ENCODE results near the gene L3MBTL4.
"Not testable (repeated sequence)": the region's sequence is repeated elsewhere in the genome, so short reads cannot be mapped to it uniquely, and the experiment has no call there.

The L3MBTL4 gene

DNA sequence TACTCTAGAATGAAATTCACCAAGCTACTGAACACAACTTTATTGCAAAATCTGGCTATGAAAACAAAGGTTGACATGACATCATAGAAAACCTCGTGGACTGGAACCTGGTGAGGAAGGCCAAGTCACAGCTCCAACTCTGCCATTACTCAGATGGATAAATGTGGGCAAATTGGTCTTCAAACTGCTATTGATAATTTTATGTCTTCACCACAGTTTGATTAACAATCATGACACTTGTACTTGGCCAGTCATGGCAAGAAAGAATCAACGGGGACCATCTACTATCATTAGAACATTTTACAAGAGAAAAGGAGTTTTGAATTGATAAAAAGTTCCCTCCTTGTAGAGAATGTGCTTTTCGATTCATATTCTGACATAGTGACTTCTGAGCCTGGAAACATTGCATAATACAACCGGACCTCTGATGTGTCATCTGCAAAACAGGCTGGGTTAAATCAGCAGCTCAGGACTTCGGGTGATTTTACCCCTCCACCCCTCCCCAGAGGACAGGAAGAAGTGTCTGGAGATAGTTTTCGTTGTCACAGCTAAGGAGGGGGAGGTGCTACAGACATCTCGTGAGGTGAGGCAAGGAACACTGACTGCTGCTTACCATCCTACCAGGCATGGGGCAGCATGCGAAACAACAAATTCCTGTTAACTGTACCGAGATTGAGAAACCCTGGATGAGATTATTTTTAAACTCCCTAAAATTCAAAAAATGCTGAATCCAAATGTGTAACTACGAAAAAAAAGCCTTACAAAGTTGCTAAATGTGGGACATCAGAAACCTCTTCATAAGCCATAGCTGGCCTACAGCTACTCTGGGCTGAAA, 8.4 kb downstream of the L3MBTL4 start:
- DNase-seq (ENCODE audit: low spot score): no peak

DNA sequence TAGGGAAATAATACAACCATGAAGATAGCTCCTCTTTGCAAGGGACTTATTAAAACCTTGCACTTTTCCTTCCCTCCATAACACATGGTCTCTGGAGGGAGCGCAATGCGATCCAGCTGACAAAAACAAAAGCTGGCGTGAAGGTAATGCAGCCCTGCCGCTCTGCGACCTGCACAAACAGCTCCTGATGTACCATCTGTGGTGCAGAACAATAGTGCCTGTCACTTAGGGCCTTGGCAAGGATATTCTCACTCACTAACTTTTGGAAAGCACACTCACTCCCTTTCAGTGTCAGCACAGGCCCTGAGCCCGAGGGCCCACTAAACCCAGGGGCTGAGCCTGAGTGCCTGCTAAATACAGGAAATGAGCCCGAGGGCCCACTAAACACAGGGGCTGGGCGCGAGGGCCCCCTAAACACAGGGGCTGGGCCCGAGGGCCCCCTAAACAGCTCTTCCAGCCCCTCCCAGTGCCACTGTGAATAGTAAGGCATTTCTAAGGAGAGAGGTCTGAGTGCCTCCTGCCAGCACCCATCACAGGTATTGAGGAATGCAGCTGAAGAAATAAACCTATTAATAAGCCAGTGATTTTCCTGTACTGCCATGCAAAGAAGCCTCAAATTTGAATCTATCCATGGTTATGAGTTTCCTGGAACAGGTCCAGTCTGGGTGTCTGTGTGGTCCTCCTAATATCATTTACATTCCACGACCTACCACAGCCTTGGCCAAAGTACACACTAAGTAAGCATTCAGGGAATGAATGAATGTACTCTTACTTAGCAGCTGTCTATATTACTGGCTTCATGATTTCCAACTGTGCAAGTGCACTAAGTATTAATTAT, 9.3 kb downstream of the L3MBTL4 start:
- DNase-seq (ENCODE audit: low spot score): no peak

DNA sequence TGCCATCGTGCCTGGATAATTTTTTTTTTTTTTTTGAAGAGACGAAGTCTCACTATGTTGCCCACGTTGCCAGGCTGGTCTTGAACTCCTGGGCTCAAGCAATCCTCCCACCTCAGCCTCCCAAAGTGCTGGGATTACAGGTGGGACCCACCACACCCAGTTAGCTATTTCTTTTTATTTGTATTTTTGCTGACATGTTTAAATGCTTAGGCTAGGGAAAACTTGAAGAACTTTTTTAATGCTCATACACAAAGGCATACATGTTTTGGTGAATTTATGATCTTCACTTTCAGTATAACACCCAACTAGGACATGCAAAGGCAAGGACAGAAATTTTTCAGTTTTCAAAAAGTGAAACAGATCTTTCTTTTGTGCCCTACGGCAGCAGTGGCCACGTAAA, 9.9 kb downstream of the L3MBTL4 start:
- DNase-seq (ENCODE audit: low spot score): no peak

DNA sequence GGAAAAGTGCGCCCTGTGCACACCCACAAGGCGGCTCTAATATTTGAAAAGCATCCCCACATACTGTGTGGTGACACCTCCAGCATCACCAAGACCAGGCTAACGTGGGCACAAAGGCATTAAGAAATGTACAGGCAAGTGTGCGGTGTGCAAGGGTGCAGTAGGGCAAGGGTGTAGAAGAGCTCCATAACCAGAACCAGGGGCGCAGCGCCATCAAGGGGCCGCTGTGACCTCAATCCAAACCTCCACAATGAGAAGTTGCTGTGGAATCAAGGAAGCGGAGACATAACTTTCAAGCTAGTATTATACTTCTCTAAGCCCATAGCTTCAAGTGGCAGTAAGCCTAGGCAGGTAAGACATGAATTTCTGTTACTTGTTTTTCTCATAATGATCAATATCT, 13.0 kb downstream of the L3MBTL4 start:
- DNase-seq (ENCODE audit: low spot score): no peak

DNA sequence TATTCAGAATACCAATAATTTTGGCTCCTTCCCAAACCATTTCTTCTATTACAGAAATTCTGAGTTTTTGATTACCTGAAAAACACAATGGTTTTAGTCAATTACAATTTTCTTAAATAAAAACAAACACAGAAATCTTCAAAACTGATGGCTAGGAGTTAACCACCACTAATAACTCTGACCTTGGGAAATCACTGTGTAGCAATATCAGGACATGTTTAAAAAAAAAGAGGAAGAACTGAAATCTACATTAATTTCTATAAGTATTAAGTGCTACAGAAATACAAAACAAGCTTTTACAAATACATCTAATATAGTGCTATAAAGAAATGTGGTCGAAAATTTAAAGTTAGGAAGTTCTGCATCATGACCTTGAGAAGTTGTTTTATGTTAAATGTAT, 14.9 kb downstream of the L3MBTL4 start:
- DNase-seq (ENCODE audit: low spot score): no peak

DNA sequence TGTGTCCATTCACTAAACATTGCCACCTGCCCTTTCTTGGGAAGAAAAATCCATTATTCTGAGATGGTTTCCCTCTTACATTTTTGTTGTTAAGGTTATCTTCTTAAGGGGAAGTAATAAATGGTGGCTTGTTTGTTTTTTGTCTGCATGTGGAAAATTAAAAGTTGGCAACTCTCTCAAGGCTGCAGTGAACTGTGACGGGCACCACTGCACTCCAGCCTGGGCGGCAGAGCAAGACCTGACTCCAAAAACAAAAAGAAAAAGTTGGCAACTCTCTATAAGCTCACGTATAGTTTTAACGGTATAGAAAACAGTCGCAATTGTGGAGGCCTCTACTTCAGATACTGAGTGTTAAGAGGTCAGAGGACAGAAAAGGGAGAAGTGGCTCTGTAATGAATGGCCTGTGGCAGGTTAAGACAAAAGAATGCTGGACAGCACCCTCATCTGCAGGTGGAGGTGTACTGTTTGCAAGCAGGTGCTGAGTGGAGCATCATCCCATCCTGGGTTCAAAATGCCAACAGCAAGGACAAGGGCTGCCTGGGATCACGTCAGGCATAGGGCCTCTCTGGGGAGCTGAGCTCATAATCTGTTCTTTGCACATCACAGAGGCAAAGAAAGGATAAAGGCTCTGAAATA, 16.7 kb downstream of the L3MBTL4 start:
- DNase-seq (ENCODE audit: low spot score): no peak

DNA sequence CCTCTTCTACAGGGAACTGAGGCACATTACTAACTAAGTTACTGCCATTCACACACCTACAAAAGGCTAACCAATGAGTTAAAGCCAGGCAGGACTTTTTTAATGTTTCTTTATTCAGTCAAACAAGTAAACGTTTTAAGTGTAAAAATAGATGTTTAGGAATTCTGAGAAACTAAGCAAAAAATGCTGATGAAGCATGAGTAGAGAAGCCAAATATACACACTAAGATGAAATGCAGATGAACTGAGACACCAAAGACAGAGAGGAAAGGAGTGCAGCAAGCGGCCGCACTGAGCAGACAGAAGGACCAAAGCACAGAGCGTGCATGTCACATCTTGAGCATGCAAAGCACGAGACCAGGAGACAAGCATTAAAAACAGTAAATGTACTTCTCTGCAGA, 17.9 kb downstream of the L3MBTL4 start:
- no peak for DNase-seq (ENCODE audit: low spot score)

DNA sequence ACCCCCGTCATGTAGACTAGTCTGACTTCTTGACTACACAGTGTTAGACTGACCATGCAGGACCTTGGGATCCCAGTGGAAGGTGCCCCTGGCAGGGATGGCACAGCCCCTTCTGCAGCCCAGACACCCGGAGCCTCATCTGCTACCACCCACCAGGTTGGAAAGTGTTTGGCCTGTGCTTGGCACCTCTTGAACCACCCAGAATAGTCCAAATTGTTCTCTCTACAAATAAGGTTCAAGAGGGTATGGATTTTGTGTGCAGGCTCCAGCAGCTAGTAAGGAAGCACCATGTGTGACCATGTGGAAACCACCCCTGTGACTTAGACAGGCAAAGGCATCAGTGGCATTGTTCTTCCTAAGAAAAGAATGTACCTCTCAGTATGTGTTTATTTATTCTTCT, 18.4 kb downstream of the L3MBTL4 start:
- no peak for DNase-seq (ENCODE audit: low spot score)

DNA sequence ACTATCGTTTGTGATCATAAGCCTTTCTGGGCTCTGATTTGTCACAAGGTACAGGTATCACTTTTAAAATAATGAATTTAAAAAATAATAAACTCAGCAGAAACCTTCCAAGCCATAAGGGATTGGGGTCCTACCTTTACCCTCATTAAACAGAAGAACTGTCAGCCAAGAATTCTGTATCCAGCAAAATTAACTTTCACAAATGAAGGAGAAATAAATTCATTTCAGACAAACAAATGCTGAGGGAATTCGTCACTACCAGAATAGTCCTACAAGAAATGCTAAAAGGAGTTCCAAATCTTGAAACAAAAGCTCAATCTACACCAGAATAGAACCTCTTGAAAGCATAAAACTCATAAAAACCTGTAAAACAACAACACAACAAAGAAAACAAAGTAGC, 25.7 kb downstream of the L3MBTL4 start:
- no peak for DNase-seq (ENCODE audit: low spot score)

DNA sequence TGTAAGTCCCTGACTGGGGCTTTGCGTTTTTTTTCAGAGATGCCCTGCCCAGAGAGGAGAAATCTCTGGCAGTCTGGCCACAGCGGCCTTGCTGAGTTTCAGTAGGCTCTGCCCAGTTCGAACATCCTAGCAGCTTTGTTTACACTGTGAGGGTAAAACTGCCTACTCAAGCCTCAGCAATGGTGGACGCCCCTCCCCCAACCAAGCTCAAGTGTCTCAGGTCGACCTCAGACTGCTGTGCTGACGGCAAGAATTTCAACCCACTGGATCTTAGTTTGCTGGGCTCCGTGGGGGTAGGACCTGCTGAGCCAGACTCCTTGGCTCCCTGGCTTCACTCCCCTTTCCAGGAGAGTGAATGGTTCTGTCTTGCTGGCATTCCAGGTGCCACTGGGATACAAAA, 31.7 kb downstream of the L3MBTL4 start:
- DNase-seq (ENCODE audit: low spot score): no peak

DNA sequence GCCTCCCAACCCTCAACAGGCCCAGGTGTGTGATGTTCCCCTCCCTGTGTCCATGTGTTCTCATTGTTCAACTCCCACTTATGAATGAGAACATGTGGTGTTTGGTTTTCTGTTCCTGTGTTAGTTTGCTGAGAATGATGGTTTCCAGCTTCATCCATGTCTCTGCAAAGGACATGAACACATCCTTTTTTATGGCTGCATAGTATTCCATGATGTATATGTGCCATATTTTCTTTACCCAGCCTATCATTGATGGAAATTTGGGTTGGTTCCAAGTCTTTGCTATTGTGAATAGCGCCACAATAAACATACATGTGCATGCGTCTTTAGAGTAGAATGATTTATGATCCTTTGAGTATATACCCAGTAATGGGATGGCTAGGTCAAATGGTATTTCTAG, 37.2 kb downstream of the L3MBTL4 start:
- not testable (repeated sequence) for DNase-seq (ENCODE audit: low spot score)

DNA sequence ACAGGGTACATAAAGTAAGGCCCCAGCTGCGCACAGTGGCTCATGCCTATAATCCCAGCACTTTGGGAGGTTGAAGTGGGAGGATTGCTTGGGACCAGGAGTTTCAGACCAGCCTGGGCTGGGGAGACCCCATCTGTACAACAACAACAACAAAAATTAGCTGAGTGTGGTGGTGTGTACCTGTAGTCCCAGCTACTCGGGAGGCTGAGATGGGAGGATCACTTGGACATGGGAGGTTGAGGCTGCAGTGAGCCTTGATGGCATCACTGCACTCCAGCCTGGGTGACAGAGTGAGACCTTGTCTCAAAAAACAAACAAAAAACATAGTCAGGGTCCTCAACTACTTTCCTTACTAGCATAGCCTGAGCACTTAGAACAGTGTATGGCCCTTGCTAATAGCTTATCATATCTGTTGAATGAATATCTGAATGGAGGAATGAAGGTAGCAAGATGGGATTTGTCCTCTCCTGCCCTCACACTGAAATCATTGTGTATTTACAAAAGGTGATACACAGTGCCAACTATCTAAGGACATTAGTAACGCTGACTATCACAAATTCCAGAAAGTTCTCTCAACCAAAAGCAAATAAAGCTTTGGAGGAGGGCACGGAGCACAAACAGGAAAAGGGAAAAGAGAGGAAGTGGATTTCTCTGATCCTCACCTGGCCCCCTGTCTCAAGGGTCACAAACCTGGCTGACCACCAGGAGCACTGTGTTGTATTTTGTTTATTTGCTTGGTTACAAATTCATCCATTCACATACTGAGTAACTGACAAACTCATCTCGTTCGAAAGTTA, 38.1 kb downstream of the L3MBTL4 start:
- no peak for DNase-seq (ENCODE audit: low spot score)

DNA sequence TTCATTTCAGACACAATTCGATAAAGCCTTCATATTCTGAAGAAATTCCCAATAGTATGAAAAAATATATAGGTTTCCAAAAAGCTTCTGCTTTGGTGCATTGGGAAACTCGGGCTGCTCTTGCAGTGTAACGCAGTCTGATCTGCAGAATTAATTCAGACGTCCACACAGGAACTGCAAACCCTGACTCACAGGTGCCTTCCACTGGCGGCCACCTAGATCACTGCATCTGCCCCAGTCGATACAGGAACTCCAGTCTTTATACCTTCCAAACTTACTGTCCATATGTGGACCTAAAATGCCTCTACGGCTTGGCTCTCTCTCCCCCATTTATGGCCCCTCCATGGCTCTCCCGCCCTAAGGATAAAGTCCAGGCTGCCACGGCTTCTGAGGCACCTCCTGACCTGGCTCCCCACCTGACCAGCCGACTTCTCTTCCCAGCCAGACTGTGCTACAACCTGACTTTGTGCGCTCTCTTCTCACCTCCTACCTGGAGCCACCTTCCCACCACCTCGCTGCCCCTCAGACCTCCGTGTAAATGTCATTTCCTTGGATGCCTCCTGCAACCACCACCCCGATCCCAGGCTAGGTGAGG, 39.7 kb downstream of the L3MBTL4 start:
- no peak for DNase-seq (ENCODE audit: low spot score)

DNA sequence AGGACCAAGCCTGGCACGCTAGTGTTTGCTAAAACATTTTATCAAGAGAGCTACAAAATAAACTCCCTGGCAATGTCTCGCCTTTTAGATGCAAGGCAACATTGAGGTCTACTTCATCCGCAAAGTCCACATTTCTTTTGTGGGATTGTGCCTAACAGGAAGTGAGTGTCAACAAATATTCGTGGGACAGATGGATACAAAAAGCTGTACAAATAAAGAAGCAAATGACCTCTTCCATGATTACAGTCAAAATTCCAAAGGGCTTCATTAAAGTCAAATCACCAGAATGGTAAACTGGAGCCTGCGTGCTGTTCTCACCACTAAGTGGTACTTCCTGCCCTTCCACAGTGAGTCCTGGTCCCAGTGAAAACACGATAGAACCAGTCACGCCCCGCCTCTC, 40.4 kb downstream of the L3MBTL4 start:
- DNase-seq (ENCODE audit: low spot score): no peak

DNA sequence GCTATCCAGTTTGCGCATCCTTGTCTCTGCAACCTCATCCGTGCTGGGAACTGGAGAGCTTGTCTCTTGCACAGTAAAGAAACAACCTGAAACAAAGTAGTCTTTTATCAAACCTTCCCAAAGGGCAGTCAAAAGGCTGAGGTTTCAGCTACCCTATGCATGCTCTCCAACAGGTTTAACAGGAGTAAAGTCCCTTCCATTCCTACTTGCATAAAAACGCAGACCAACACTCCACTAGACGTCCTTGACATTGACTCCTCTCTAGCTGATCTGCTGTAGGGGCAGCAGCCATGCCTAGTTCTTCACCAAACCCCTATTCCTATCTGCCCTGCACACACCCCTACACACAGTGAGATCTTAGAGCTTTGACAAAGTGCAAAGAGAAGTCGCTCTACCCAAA, 41.5 kb downstream of the L3MBTL4 start:
- no peak for DNase-seq (ENCODE audit: low spot score)

DNA sequence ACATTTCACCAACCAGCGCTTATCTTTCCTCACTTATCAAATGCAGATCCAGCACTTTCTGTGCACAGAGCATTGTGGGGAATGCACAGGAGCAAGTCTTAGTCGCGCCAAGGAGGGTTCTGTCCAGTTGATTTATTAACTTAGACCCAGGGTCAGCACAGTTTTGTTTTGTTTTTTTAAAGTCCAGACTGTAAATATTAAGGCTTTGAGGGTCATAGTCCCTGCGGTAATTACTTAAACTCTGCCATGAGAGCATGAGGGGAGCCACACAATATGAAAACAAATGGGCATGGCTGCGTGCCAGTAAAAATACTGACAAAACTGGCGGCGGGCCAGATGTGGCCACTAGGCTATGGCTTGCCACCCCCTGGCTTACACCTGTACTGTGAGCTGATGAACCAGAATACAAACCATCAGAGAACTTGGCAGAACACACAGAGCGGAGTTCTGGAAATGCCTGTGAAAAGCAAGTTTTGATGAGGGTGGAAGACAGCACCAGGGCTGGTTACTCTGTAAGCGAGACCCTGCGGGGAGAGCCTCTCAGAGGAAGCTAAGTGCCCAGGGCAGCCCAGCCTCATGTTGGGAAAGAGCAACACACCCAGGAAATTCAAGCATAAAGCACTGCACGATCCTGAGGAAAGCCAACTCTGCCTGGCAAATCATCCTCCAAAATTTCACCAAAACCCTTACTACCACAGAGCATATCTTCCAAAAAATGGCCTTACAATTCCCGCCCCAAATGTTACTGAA, 43.6 kb downstream of the L3MBTL4 start:
- no peak for DNase-seq (ENCODE audit: low spot score)

DNA sequence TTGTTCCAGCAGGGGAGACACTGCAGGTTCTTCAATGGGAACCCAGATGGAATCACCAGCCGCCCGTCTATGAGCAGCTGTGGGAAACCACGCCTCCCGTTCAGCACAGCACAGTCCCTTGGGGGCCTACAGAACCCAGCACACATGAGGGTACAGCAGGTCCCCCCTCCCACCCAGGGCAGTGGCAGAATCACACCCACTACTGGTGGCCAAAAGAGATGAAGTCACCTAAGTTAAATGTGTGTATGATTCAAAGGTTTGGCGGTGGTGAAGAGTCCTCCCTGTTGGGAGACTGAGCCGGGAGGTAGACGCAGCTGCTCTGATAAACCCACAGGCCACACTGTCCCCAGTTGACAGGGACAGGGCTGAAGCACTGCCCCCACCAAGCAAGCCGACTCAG, 44.3 kb downstream of the L3MBTL4 start:
- no peak for DNase-seq (ENCODE audit: low spot score)

DNA sequence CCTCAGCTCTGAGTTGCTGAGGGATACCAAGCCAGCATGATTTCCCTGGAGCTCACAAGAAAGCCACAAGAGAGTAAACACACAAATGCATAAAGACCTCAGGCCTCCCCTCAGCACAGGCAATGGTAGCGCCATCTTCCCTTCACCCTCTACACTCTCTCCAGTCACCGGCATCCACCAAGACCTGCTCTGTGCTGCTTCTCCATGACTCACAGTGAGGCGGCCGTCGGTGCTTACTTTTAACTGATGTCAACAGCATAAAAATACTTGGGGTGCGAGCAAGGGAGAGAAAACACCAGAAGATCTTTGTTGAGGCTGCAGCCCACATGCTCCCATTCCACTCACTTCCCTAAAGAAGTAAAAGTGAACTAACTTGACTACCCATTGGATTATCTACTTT, 46.7 kb downstream of the L3MBTL4 start:
- DNase-seq (ENCODE audit: low spot score): no peak

DNA sequence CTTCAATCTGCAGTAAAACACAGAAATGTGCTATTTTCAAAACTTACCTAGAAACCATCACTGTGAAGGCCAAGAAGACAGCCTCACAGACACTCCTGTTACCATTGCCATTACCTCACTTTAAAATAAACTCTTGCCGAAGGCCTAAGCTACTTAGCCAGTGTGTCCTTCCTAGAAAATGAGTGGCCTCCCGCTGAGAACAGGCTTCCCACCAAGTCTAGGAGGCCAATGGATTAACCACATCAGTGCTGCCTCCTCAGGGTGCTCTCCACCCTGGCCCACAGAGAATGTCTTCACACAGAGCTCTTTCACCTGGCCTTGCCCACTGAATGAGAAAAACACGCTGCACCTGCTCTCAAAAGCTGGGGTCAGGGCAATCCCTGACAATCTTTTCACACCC, 47.5 kb downstream of the L3MBTL4 start:
- DNase-seq (ENCODE audit: low spot score): no peak

DNA sequence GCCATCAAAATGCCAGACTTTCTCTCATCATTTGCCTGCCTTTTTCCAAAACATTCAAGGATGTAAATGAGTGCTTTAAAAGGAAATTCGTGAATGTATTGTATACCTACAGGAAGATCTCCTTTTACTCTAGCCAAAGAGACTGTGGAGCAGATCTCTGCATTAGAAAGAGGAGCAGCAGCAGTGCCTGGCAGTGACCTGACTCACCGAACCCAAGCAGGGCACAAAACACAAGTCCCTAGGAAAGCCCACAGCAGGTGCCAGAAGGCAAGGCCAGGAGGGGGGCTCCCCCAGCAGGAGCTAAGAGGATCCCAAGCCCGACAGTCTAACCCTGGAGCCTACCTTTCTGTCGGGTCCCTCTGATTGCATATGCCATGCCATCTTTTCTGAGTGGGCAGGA, 47.9 kb downstream of the L3MBTL4 start:
- DNase-seq (ENCODE audit: low spot score): no peak

DNA sequence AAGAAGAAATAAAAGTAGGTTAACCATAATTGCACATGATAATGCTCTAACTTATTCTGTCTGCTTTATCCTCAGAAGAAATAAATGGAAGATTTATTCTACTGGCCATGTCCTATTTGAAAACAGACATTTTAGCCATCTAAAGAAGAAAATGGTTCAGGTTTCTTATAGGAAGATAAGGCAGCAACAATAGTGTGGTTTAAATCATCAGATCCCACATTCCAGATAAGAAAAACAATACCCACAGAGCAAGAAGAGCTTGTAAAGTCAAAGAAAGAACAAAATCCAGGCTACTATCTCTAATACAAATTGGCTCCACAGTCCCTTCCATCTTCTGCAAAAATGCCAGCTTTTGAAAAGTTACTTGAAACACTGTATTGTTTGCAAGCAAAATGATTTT, 49.3 kb downstream of the L3MBTL4 start:
- DNase-seq (ENCODE audit: low spot score): no peak
